SK-N-SH (cell line): ENCODE data around the gene AHSP. TPM values are rescaled to one million over a fixed set of nuclear protein-coding genes. Genes with fewer than 3 reads are reported as not detected.
A peak's percentile ranks its signal among the peaks of the same experiment; 100 is the strongest.

Experiments
- CTCF ChIA-PET: fragments of 300-600, 350-600 bp; formaldehyde crosslinking; extraction: SDS; loops from one replicate; lab custom pipeline; 2021; lab: Yijun Ruan, JAX
- POLR2A ChIA-PET: fragments of 350-600 bp; sonication (Branson Sonifier 250); formaldehyde crosslinking; extraction: SDS; loops from one replicate; lab custom pipeline; 2020; ENCODE audit warnings: antibody characterized with exemption, inconsistent platforms; lab: Yijun Ruan, JAX
- DNase-seq: peaks from one replicate; pipeline ENCODE4 v3.0.0; 2012
- H2AFZ ChIP-seq: fragments of 200-600 bp; sonication (generic); 2 replicates; pipeline ENCODE4 v1.8.1; 2016; ENCODE audit warnings: antibody characterized with exemption, mild to moderate bottlenecking, low read depth
- H3F3A ChIP-seq: fragments of 200-600 bp; sonication (generic); replicated peaks from 2 replicates; pipeline ENCODE3; 2016; ENCODE audit warnings: antibody characterized with exemption, mild to moderate bottlenecking; ENCODE audit not compliant: insufficient read depth
- H3K27ac ChIP-seq, 2 experiments: fragments of 200-500 bp in 1 of 2; fragments of 200-600 bp in 1 of 2; sonication (Bioruptor generic) in 1 of 2; sonication (generic), shearing (Covaris generic) in 1 of 2; 2 replicates each; pipeline versions ENCODE4 v1.5.1 to v1.6.1; 2014 to 2016; ENCODE audit warnings: low read depth in 2 of 2, inconsistent platforms in 1 of 2, low read length in 1 of 2, mild to moderate bottlenecking in 1 of 2, mixed read lengths in 1 of 2
- H3K27me3 ChIP-seq: fragments of 200-600 bp; sonication (generic), shearing (Covaris generic); 2 replicates; pipeline ENCODE4 v1.6.1; 2016; ENCODE audit warnings: mixed run types; ENCODE audit not compliant: insufficient read depth
- H3K36me3 ChIP-seq, 2 experiments: fragments of 200-500 bp in 1 of 2; fragments of 200-600 bp in 1 of 2; sonication (Bioruptor generic) in 1 of 2; sonication (generic) in 1 of 2; replicated peaks in 1 of 2; 2 replicates each; pipeline versions ENCODE3 to v1.5.1; 2014 to 2016; ENCODE audit warnings: low read length in 1 of 2, mild to moderate bottlenecking in 1 of 2; ENCODE audit not compliant: insufficient read depth in 2 of 2, control insufficient read depth in 1 of 2
- H3K4me1 ChIP-seq, 2 experiments: fragments of 200-500 bp in 1 of 2; fragments of 200-600 bp in 1 of 2; sonication (Bioruptor generic) in 1 of 2; sonication (generic), shearing (Covaris generic) in 1 of 2; 2 replicates each; pipeline versions ENCODE4 v1.5.1 to v1.6.1; 2014 to 2016; ENCODE audit warnings: low read depth in 1 of 2, low read length in 1 of 2, mixed run types in 1 of 2; ENCODE audit not compliant: insufficient read depth in 2 of 2, control insufficient read depth in 1 of 2
- H3K4me2 ChIP-seq: fragments of 200-600 bp; sonication (generic), shearing (Covaris generic); 2 replicates; pipeline ENCODE4 v1.6.1; 2017; ENCODE audit warnings: mixed run types
- H3K4me3 ChIP-seq, 2 experiments: fragments of 200-500 bp in 1 of 2; fragments of 200-600 bp in 1 of 2; sonication (Bioruptor generic) in 1 of 2; sonication (generic), shearing (Covaris generic) in 1 of 2; 2 replicates each; pipeline versions ENCODE4 v1.5.1 to v1.8.1; 2014 to 2016; ENCODE audit warnings: low read depth in 2 of 2, inconsistent platforms in 1 of 2, low read length in 1 of 2, mild to moderate bottlenecking in 1 of 2, mixed read lengths in 1 of 2, moderate library complexity in 1 of 2
- H3K79me2 ChIP-seq: fragments of 200-600 bp; sonication (generic); 2 replicates; pipeline ENCODE4 v1.8.1; 2017; ENCODE audit warnings: mild to moderate bottlenecking; ENCODE audit not compliant: insufficient read depth
- H3K9ac ChIP-seq: fragments of 200-600 bp; sonication (generic); 2 replicates; pipeline ENCODE4 v1.6.1; 2017; ENCODE audit warnings: mixed run types
- H3K9me2 ChIP-seq: fragments of 200-600 bp; sonication (generic); 2 replicates; pipeline ENCODE4 v1.6.1; 2017; ENCODE audit warnings: mixed run types
- H3K9me3 ChIP-seq: fragments of 200-600 bp; sonication (generic); 2 replicates; pipeline ENCODE4 v1.6.1; 2017; ENCODE audit warnings: mixed run types, mild to moderate bottlenecking, moderate library complexity
- H4K20me1 ChIP-seq: fragments of 200-600 bp; sonication (generic); 2 replicates; pipeline ENCODE4 v1.6.1; 2017; ENCODE audit warnings: mild to moderate bottlenecking, mixed run types; ENCODE audit not compliant: insufficient read depth
- CHD2 ChIP-seq: fragments of 150-350 bp; IDR thresholded peaks from 2 replicates; pipeline ENCODE4 v1.6.1; 2018; ENCODE audit warnings: low read length; ENCODE audit not compliant: partially characterized antibody
- ELF1 ChIP-seq: IDR thresholded peaks from 2 replicates; pipeline ENCODE4 v1.4.0; 2012
- FOSL2 ChIP-seq: IDR thresholded peaks from 2 replicates; pipeline ENCODE4 v1.4.0; 2012; ENCODE audit warnings: low read depth, mild to moderate bottlenecking, moderate library complexity, borderline replicate concordance
- FOXJ3 ChIP-seq: sonication (generic); formaldehyde crosslinking; IDR thresholded peaks from 2 replicates; pipeline ENCODE4 v1.5.1; 2020; ENCODE audit warnings: mild to moderate bottlenecking, missing genetic modification reagents
- FOXM1 ChIP-seq: IDR thresholded peaks from 2 replicates; pipeline ENCODE4 v1.4.0; 2012; ENCODE audit warnings: low read depth, mild to moderate bottlenecking
- GATA2 ChIP-seq: sonication (generic); formaldehyde crosslinking; IDR thresholded peaks from 2 replicates; pipeline ENCODE4 v1.5.0; 2020; ENCODE audit warnings: mild to moderate bottlenecking, missing genetic modification reagents
- JUND ChIP-seq: IDR thresholded peaks from 2 replicates; pipeline ENCODE4 v1.4.0; 2012
- MAX ChIP-seq: IDR thresholded peaks from 2 replicates; pipeline ENCODE4 v1.4.0; 2012; ENCODE audit warnings: low read depth
- NRF1 ChIP-seq: IDR thresholded peaks from 2 replicates; pipeline ENCODE4 v1.6.1; 2012; ENCODE audit warnings: low read depth, mild to moderate bottlenecking, low read length
- RXRA ChIP-seq: IDR thresholded peaks from 2 replicates; pipeline ENCODE4 v1.4.0; 2012; ENCODE audit warnings: low read depth, mild to moderate bottlenecking, borderline replicate concordance
- SIN3A ChIP-seq: IDR thresholded peaks from 2 replicates; pipeline ENCODE4 v1.6.1; 2012; ENCODE audit warnings: low read depth, mild to moderate bottlenecking, low read length, moderate library complexity, borderline replicate concordance
- SMC3 ChIP-seq: IDR thresholded peaks from 2 replicates; pipeline ENCODE4 v1.6.1; 2012; ENCODE audit warnings: low read depth, low read length, improper control_type of control experiment
- TEAD4 ChIP-seq: IDR thresholded peaks from 2 replicates; pipeline ENCODE4 v1.4.0; 2012; ENCODE audit warnings: mild to moderate bottlenecking, borderline replicate concordance; ENCODE audit not compliant: insufficient read depth
- USF1 ChIP-seq: IDR thresholded peaks from 2 replicates; pipeline ENCODE4 v1.4.0; 2012; ENCODE audit warnings: low read depth, borderline replicate concordance
- YY1 ChIP-seq: IDR thresholded peaks from 2 replicates; pipeline ENCODE4 v1.4.0; 2012; ENCODE audit warnings: low read depth, mild to moderate bottlenecking
- WGBS: methylation state at CpG from one replicate; pipeline ENCODE4 v1.1.6; 2017; ENCODE audit warnings: low lambda C conversion rate; 5-methylcytosine and 5-hydroxymethylcytosine counted together
- polyA plus RNA-seq, 3 experiments: library from polyadenylated mRNA; depleted of rRNA; stranded (reverse); fragments of >200 nt; gene quantifications; 2 replicates each; pipeline ENCODE4 v1.2.3, GENCODE V29; 2012
- TF ChIP-seq, protein P1 (sequence below): fragments of 200-600 bp; sonication (generic); IDR thresholded peaks from 2 replicates; pipeline ENCODE4 v1.6.1; 2017; ENCODE audit warnings: antibody characterized with exemption, mild to moderate bottlenecking, moderate library complexity
- TF ChIP-seq, protein P2 (sequence below): fragments of 150-350 bp; IDR thresholded peaks from 2 replicates; pipeline ENCODE4 v1.6.1; 2017; ENCODE audit warnings: antibody characterized with exemption, low read length, low read depth, borderline replicate concordance

The AHSP gene
- polyA plus RNA-seq, 1 of the 3 experiments (the other 2 are of a cell fraction), result not detected

GRCh38 chr16:31529108-31529936 is 1.6 kb downstream of the AHSP start:
- H3K4me3 ChIP-seq, result 0 out of 4 replicates have a peak overlapping the region, but pooled peaks of 1 of the 2 experiments have one; percentile 23
- H4K20me1 ChIP-seq, result no peaks in the 10 kb centered on the region
- H3K27me3 ChIP-seq, result peaks cover 55% of the 10 kb centered on the region
- peak overlapping the region; percentile 65 for H3K4me2 ChIP-seq
- TF ChIP-seq TEAD4 (0 out of 2 replicates have a peak, but pooled peaks have one; percentile 34), FOSL2 (no peak)
- no peaks in the 10 kb centered on the region for H3K36me3 ChIP-seq
- 7% methylated on average over 23 of the region's 52 CpGs for WGBS
- H3K9me3 ChIP-seq, result no peaks in the 10 kb centered on the region
- POLR2A ChIA-PET, result no interaction called here
- no peak overlapping the region for H3K9ac ChIP-seq
- H3F3A ChIP-seq, result no peaks in the 10 kb centered on the region
- no peaks in the 10 kb centered on the region for H3K79me2 ChIP-seq
- no peaks in the 10 kb centered on the region for H3K9me2 ChIP-seq
- CTCF ChIA-PET, result interaction anchor here (0.7 kb wide), 1 partner anchor 684 kb away, joined by 3 read pairs; no protein-coding TSS in a partner anchor
- no peaks in the 10 kb centered on the region for H3K4me1 ChIP-seq
- H2AFZ ChIP-seq, result no peak overlapping the region
- no peak overlapping the region for H3K27ac ChIP-seq
- no peak for DNase-seq

GRCh38 chr16:31529937-31530312 is 2.2 kb downstream of the AHSP start:
- Histone ChIP-seq H3K9ac (no peak overlapping the region), H3K27ac (no peak overlapping the region), H3K4me1 (no peaks in the 10 kb centered on the region), H3K36me3 (no peaks in the 10 kb centered on the region), H3K27me3 (peaks cover 57% of the 10 kb centered on the region), H3F3A (no peaks in the 10 kb centered on the region), H3K9me2 (no peaks in the 10 kb centered on the region), H3K9me3 (no peaks in the 10 kb centered on the region), H3K4me3 (no peak overlapping the region), H3K4me2 (no peak overlapping the region), H3K79me2 (no peaks in the 10 kb centered on the region), H2AFZ (no peak overlapping the region), H4K20me1 (no peaks in the 10 kb centered on the region)
- 17% methylated on average over 11 of the region's 17 CpGs for WGBS
- DNase-seq, result no peak
- ChIA-PET POLR2A (interaction anchor here (1.2 kb wide), 1 partner anchor 22 kb away, joined by 5 read pairs; the partner anchor contains the start of gene RUSF1), CTCF (no interaction called here)
- TF ChIP-seq FOXM1 (no peak), RXRA (no peak), CHD2 (no peak), JUND (no peak), FOSL2 (no peak), MAX (no peak), SMC3 (no peak), GATA2 (no peak), YY1 (no peak), FOXJ3 (no peak), TEAD4 (no peak), SIN3A (no peak), NRF1 (no peak), ELF1 (no peak), USF1 (no peak)
- TF ChIP-seq, protein P1, sequence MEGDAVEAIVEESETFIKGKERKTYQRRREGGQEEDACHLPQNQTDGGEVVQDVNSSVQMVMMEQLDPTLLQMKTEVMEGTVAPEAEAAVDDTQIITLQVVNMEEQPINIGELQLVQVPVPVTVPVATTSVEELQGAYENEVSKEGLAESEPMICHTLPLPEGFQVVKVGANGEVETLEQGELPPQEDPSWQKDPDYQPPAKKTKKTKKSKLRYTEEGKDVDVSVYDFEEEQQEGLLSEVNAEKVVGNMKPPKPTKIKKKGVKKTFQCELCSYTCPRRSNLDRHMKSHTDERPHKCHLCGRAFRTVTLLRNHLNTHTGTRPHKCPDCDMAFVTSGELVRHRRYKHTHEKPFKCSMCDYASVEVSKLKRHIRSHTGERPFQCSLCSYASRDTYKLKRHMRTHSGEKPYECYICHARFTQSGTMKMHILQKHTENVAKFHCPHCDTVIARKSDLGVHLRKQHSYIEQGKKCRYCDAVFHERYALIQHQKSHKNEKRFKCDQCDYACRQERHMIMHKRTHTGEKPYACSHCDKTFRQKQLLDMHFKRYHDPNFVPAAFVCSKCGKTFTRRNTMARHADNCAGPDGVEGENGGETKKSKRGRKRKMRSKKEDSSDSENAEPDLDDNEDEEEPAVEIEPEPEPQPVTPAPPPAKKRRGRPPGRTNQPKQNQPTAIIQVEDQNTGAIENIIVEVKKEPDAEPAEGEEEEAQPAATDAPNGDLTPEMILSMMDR, result no peak
- TF ChIP-seq, protein P2, sequence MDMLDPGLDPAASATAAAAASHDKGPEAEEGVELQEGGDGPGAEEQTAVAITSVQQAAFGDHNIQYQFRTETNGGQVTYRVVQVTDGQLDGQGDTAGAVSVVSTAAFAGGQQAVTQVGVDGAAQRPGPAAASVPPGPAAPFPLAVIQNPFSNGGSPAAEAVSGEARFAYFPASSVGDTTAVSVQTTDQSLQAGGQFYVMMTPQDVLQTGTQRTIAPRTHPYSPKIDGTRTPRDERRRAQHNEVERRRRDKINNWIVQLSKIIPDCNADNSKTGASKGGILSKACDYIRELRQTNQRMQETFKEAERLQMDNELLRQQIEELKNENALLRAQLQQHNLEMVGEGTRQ, result no peak
